ENCODE results near the gene MMD.

The MMD gene

GRCh38 chr17:55356434-55357328, 65.0 kb downstream of the MMD start:
- ChIA-PET CTCF (interaction anchor here (0.6 to 6.2 kb wide), 19 partner anchors 9 to 365 kb away, joined by 3 to 40 read pairs (median 4); partner anchors contain the start of gene SMIM36), POLR2A (no interaction called here)
- no peak overlapping the region for H3K4me3 ChIP-seq (ENCODE audit: low read depth, low read length)
- no peak for DNase-seq (ENCODE audit: low read depth, low spot score)
- peak; percentile 59 for TF ChIP-seq CTCF (IDR thresholded peaks at IDR 0.05; ENCODE audit: insufficient read depth, low read length, missing control alignments)

- DNase-seq (ENCODE audit: low read depth, low spot score): no peak
- ChIA-PET POLR2A (no interaction called here), CTCF (interaction anchor here (1.0 to 6.2 kb wide), 10 partner anchors 7 to 361 kb away, joined by 3 to 40 read pairs (median 6); no protein-coding TSS in a partner anchor)
- no peak for TF ChIP-seq CTCF (IDR thresholded peaks at IDR 0.05; ENCODE audit: insufficient read depth, low read length, missing control alignments)
- H3K4me3 ChIP-seq (ENCODE audit: low read depth, low read length): no peak overlapping the region
These were observed 66.7 kb downstream of the MMD start for GRCh38 chr17:55354941-55355340.

DNA sequence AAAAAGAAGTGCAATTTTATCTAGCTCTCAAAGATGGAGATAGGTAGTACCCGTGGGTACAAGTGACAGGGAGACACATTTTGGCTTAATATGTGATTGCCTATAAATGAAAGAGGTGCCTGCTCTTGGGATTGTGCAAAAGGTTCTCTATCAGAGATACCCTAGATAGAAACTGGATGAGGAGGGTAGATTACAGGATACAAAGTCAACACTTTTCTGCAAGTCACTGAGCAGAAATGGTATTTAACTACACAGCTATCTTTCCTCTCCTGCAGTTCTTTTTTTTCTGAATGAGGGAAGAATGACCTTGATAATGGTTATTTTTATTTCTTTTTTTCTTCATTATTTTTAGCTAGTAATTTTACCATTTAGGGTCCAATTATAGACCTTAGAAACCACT, 67.6 kb downstream of the MMD start:
- DNase-seq (ENCODE audit: low read depth, low spot score): no peak
- no peak for TF ChIP-seq CTCF (IDR thresholded peaks at IDR 0.05; ENCODE audit: insufficient read depth, low read length, missing control alignments)
- H3K4me3 ChIP-seq (ENCODE audit: low read depth, low read length): no peak overlapping the region
- ChIA-PET POLR2A (no interaction called here), CTCF (interaction anchor here (1.0 to 6.2 kb wide), 5 partner anchors 9 to 159 kb away, joined by 3 to 40 read pairs (median 4); no protein-coding TSS in a partner anchor)

DNA sequence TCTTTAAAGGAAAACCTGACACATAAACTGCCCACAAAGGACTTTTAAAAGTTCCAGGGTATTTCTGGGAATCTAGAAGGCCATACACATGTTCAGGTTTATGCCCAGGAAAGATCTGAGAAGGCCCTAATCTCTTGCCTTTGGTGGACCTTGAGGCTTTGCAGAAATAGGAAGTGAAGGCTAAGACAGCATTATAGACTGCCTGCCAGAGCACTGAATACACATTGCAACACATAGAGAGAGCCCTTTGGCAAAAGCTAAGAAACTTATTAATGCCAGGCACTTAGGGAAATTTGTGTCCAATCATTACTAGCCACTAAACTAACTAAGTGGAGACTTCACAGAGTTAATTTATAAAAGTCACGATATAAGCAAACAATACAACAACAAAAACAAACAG, 70.4 kb downstream of the MMD start:
- no peak for DNase-seq (ENCODE audit: low read depth, low spot score)
- CTCF ChIA-PET: interaction anchor here (1.2 to 6.9 kb wide), 2 partner anchors 57 to 357 kb away, joined by 3 to 109 read pairs; no protein-coding TSS in a partner anchor
- no peak overlapping the region for H3K4me3 ChIP-seq (ENCODE audit: low read depth, low read length)
- TF ChIP-seq CTCF (IDR thresholded peaks at IDR 0.05; ENCODE audit: insufficient read depth, low read length, missing control alignments): no peak
- POLR2A ChIA-PET: no interaction called here

DNA sequence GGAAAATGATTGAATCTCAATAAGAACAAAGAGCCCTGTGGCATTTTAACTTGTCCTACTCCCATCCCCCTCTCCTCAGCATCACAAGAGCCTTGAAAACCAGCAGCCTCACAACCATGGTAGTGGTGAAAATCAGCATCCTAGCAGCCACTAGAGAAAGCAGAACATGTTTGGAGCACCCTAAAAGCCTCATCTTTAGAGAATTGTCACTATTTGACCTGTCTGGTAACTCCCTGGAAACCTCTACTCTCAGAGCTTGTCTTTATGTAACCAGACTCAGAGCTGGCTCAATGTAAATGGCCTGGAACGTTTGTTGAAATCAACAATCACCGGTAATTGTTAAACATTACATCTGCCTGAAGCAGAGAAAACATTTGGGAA, 70.8 kb downstream of the MMD start:
- H3K4me3 ChIP-seq (ENCODE audit: low read depth, low read length): no peak overlapping the region
- no peak for TF ChIP-seq CTCF (IDR thresholded peaks at IDR 0.05; ENCODE audit: insufficient read depth, low read length, missing control alignments)
- CTCF ChIA-PET: interaction anchor here (1.2 to 6.9 kb wide), 3 partner anchors 56 to 357 kb away, joined by 3 to 109 read pairs (median 20); no protein-coding TSS in a partner anchor
- DNase-seq (ENCODE audit: low read depth, low spot score): no peak
- POLR2A ChIA-PET: no interaction called here

GRCh38 chr17:55348749-55349354, 72.8 kb downstream of the MMD start:
- peak; percentile 79 for TF ChIP-seq CTCF (IDR thresholded peaks at IDR 0.05; ENCODE audit: insufficient read depth, low read length, missing control alignments)
- ChIA-PET POLR2A (no interaction called here), CTCF (interaction anchor here (0.6 to 6.9 kb wide), 19 partner anchors 9 to 363 kb away, joined by 3 to 109 read pairs (median 4); no protein-coding TSS in a partner anchor)
- DNase-seq (ENCODE audit: low read depth, low spot score): no peak
- H3K4me3 ChIP-seq (ENCODE audit: low read depth, low read length): no peak overlapping the region

Measured in AG04449 (cell line).